GM23248 (cell line): ENCODE results near the gene C11orf91.

Experiments
- EZH2 ChIP-seq: fragments of 200-600 bp; sonication (generic); IDR thresholded peaks from 2 replicates; pipeline ENCODE4 v1.6.1; 2018; ENCODE audit warnings: antibody characterized with exemption, mild to moderate bottlenecking; ENCODE audit not compliant: insufficient read depth, poor library complexity, severe bottlenecking
- EZH2phosphoT487 ChIP-seq: fragments of 200-600 bp; sonication (generic); IDR thresholded peaks from 2 replicates; pipeline ENCODE4 v1.6.1; 2018; ENCODE audit warnings: antibody characterized with exemption, moderate library complexity, mild to moderate bottlenecking, low read depth; ENCODE audit not compliant: insufficient read depth

DNA sequence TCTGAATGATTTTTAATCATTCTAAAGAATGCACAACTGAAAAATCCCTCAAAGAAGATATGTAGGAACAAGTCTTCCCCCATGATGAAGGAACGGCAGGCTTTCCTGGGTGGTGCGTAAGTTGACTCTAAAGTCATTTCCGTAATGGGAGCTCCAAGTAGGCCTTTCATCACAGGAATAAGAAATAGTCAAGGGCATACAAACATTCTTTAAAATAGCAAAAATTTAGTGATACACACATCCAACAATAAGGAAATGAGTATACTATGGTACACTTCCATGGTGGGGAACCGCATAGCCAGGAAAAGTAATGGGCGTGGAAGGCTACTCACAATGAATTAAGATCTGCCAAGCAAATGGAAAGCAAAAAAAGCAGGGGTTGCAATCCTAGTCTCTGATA, 24.9 kb upstream of the C11orf91 start:
- TF ChIP-seq EZH2 (no peak), EZH2phosphoT487 (no peak)
